Panc1 (cell line): ENCODE data around the gene MTRFR. TPM values are rescaled to one million over a fixed set of nuclear protein-coding genes. Genes with fewer than 3 reads are reported as not detected.

Experiments used
- ATAC-seq: fragments of 200-7000 bp; cut with Tn5 transposase; 2 replicates; pipeline ENCODE4 v1.9.1; 2020; ENCODE audit warnings: mild to moderate bottlenecking, moderate library complexity
- BruUV-seq: library from RNA; stranded (reverse); fragments of 400-500 nt; replicated peaks from 2 replicates; lab custom pipeline; 2021; lab: Mats Ljungman, UMichigan
- CTCF ChIA-PET: fragments of 300-600 bp; sonication (Branson Sonifier 250); formaldehyde crosslinking; loops from one replicate; lab custom pipeline; 2022; ENCODE audit warnings: antibody characterized with exemption; lab: Charles Lee
- POLR2A ChIA-PET: fragments of 300-600 bp; sonication (Branson Sonifier 250); formaldehyde crosslinking; loops from one replicate; lab custom pipeline; 2022; ENCODE audit warnings: antibody characterized with exemption; lab: Charles Lee
- DNase-seq: peaks from one replicate; pipeline ENCODE4 v3.0.0-alpha.2; 2010; ENCODE audit warnings: low read depth, low spot score
- H3K27ac ChIP-seq: 2 replicates; pipeline ENCODE4 v1.5.1; 2011; ENCODE audit warnings: mild to moderate bottlenecking, low read length, inconsistent platforms
- H3K27me3 ChIP-seq: fragments of 200-500 bp; sonication (Bioruptor generic); 2 replicates; pipeline ENCODE4 v1.6.0; 2014; ENCODE audit warnings: low read length, inconsistent platforms; ENCODE audit not compliant: control insufficient read depth, insufficient read depth
- H3K36me3 ChIP-seq: fragments of 200-500 bp; sonication (Bioruptor generic); 2 replicates; pipeline ENCODE4 v1.5.1; 2014; ENCODE audit warnings: inconsistent platforms, mild to moderate bottlenecking, low read length, moderate library complexity; ENCODE audit not compliant: control insufficient read depth, insufficient read depth
- H3K4me1 ChIP-seq: 2 replicates; pipeline ENCODE4 v1.5.1; 2011; ENCODE audit warnings: inconsistent platforms, mild to moderate bottlenecking, low read length, moderate library complexity; ENCODE audit not compliant: control insufficient read depth, insufficient read depth
- H3K4me3 ChIP-seq, 2 experiments: 2 replicates each; pipeline ENCODE4 v1.5.1; 2011 to 2012; ENCODE audit warnings: low read depth in 2 of 2, low read length in 2 of 2, mild to moderate bottlenecking in 2 of 2, inconsistent platforms in 1 of 2, moderate library complexity in 1 of 2
- H3K9me3 ChIP-seq: fragments of 200-500 bp; sonication (Bioruptor generic); 2 replicates; pipeline ENCODE4 v1.5.1; 2014; ENCODE audit warnings: low read depth, mild to moderate bottlenecking, inconsistent platforms, low read length, moderate library complexity; ENCODE audit not compliant: control insufficient read depth, insufficient read depth
- CTCF ChIP-seq: fragments of 450-650 bp; IDR thresholded peaks from 2 replicates; pipeline ENCODE4 v1.5.1; 2017; ENCODE audit warnings: mild to moderate bottlenecking
- POLR2AphosphoS5 ChIP-seq: IDR thresholded peaks from 2 replicates; pipeline ENCODE4 v1.6.1; 2012; ENCODE audit warnings: mild to moderate bottlenecking, low read depth, low read length, moderate library complexity
- REST ChIP-seq, 2 experiments: IDR thresholded peaks; 2 replicates each; pipeline ENCODE4 v1.6.1; 2011 to 2012; ENCODE audit warnings: low read depth in 2 of 2, control low read depth in 1 of 2, low read length in 1 of 2, mild to moderate bottlenecking in 1 of 2, moderate library complexity in 1 of 2; ENCODE audit not compliant: insufficient read depth in 1 of 2
- SIN3A ChIP-seq: IDR thresholded peaks from 2 replicates; pipeline ENCODE4 v1.6.1; 2012; ENCODE audit warnings: low read depth, mild to moderate bottlenecking, low read length, moderate library complexity, borderline replicate concordance; ENCODE audit not compliant: insufficient read depth
- TCF7L2 ChIP-seq: IDR thresholded peaks from 2 replicates; pipeline ENCODE4 v1.6.1; 2011; ENCODE audit warnings: mild to moderate bottlenecking, low read depth, low read length, inconsistent platforms
- in situ Hi-C: cut with HindIII; loops from 2 replicates; pipeline ENCODE4 v1.10.0; 2016; ENCODE audit warnings: low sequenced_read_pairs, low pct_unique_long_range_greater_than_20kb
- intact Hi-C: fragments of 100-400 bp; cut with micrococcal nuclease; formaldehyde crosslinking; loops from one replicate; pipeline ENCODE4 v1.10.0; 2022; ENCODE audit not compliant: unreplicated experiment
- total RNA-seq: library from RNA; stranded (reverse); gene quantifications from one replicate; pipeline ENCODE4 v1.2.1, GENCODE V29; 2021; ENCODE audit not compliant: unreplicated experiment

MTRFR gene
- total RNA-seq, 1 experiment from 2014 or later, result 21.5 TPM

GRCh38 chr12:123293178-123293760, 60.0 kb downstream of the MTRFR start:
- Histone ChIP-seq H3K36me3 (peaks cover 33% of the 10 kb centered on the region), H3K9me3 (no peaks in the 10 kb centered on the region), H3K27me3 (no peaks in the 10 kb centered on the region), H3K4me1 (no peaks in the 10 kb centered on the region), H3K27ac (no peak overlapping the region), H3K4me3 (no peak overlapping the region)
- ChIA-PET CTCF (no interaction called here), POLR2A (interaction anchor here (0.6 kb wide), 1 partner anchor 19 kb away, joined by 3 read pairs; no protein-coding TSS in a partner anchor)
- no peak for TF ChIP-seq REST (IDR thresholded peaks at IDR 0.05; ENCODE audit: insufficient read depth in 1 of 2, low read depth in 2 of 2, low read length in 1 of 2)
- intact Hi-C loops, result no loop called here
- DNase-seq (no peak), ATAC-seq (no peak)
- in situ Hi-C loops, result no loop called here
- no TSS peak for BruUV-seq

- ChIA-PET CTCF (no interaction called here), POLR2A (no interaction called here)
- DNase-seq (no peak), ATAC-seq (no peak)
- Histone ChIP-seq H3K4me3 (no peak overlapping the region), H3K4me1 (no peaks in the 10 kb centered on the region), H3K36me3 (peaks cover 25% of the 10 kb centered on the region), H3K27ac (no peak overlapping the region), H3K9me3 (no peaks in the 10 kb centered on the region), H3K27me3 (no peaks in the 10 kb centered on the region)
- TF ChIP-seq CTCF (no peak), POLR2AphosphoS5 (no peak), SIN3A (no peak), TCF7L2 (no peak), REST (IDR thresholded peaks at IDR 0.05; ENCODE audit: insufficient read depth in 1 of 2, low read depth in 2 of 2, low read length in 1 of 2) (no peak)
- in situ Hi-C loops (no loop called here), intact Hi-C loops (no loop called here)
- BruUV-seq, result TSS peak; percentile 40
Measured at GRCh38 chr12:123305136-123305535, 71.9 kb downstream of the MTRFR start.
